Articular chondrocyte of knee joint (primary cell): ENCODE results near the gene EFCAB12. TPM values are rescaled to one million over a fixed set of nuclear protein-coding genes. Genes with fewer than 3 reads are reported as not detected.

Experiments
- small RNA-seq: library from RNA; depleted of rRNA; stranded (forward); fragments of <200 nt; gene quantifications from one replicate; pipeline ENCODE3, GENCODE V24; 2012
- total RNA-seq: library from RNA; depleted of rRNA; stranded (reverse); fragments of >200 nt; gene quantifications from 2 replicates; pipeline ENCODE4 v1.2.3, GENCODE V29; 2012

EFCAB12 gene
- 0.13 and 0.22 TPM in 2 replicates for total RNA-seq

DNA sequence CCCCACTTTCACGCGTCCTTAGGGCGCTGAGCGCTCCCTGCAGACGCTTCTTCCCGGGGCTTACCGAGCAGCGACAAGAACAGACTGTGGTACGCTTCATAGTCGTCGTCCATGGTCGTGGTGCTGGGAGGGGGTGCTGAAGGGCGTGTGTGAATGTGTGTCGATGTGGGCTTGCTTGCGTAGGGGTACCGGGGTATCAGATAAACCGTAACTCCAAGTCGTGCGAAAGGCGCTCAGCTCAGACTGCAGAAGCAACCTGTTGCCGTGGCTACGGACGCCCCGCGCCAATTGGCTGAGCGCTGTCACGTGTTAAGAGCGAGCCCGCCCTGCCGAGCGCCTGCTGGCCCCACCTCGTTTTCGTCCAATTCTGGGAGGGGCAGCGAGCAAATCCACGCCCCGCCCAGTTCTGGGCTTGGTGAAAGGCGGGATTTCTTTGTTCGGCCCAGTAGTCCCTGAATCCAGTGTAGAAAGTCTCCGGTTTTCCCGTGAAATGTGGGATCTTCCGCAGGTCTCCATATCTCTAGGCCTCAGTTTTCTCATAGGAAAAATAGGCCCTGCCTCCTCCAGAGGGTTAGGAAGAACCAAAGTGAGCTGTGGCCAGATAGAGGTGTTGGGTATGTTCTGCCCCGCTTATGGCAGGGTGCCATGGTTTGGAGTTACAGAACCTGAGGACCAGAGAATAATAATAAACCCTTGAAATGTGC is at the start of gene EFCAB12:
Gene EFCAB12, minus strand, starts transcription at position 261 of the 704 bp plus-strand sequence. Its CDS starts 148 bp downstream, at position 113.

DNA sequence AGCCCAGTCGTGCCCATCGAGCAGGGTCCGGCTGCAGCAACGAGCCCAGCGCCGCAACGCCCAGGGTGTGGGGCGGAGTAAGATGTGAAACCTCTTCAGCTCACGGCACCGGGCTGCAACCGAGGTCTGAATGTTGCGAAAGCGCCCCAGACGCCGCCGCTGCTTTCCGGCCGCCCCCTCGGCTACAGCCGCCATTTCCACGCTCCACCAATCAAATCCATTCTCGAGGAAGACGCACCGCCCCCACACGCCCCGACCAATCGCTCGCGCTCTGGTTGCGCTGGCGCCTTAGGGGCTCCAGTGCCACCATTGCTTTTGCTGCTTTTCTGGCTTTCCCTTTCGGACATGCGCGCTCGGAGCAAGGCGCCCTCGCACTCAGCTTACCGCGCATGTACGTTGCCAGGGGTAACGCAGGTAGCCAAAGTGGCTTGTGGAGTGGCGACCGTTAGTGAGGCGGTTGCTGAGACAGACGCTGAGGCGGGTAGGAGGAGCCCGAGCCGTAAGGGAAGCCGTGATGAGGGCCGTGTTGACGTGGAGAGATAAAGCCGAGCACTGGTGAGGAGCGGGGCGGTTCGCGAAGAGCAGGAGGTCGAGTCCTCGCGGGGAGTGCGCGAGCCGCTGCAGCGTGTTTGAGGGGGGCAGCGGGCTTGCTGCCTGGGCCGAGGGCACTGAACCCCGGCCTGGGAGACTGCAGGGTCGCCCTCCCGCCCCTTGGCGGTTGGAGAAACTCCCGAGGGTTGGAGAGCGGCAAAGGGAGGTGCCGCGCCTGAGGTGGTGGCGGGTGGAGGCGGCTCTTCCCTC is 11.6 kb upstream of the EFCAB12 start, which contains the start of the genes IFT122 and MBD4:
Gene IFT122, plus strand, starts transcription at position 408 of the 801 bp plus-strand sequence. Its CDS starts 107 bp downstream, at position 515.
Gene MBD4, minus strand, starts transcription at position 132 of the 801 bp plus-strand sequence. Its CDS starts 115 bp downstream, at position 17.

Small RNAs within 50 kb of the gene (small RNA-seq; reads per million reads assigned to genes)
- gene SNORA7B, result not detected

Other genes with a start within 250 kb of the EFCAB12 start
- 294 and 308 TPM in 2 replicates for gene CNBP, start 244.7 kb downstream of the EFCAB12 start, total RNA-seq
- gene COPG1, start 179.0 kb downstream of the EFCAB12 start, total RNA-seq, result 263 and 273 TPM in 2 replicates
- gene HMCES, start 149.8 kb downstream of the EFCAB12 start, total RNA-seq, result 12.0 and 13.5 TPM in 2 replicates
- 36.6 and 38.2 TPM in 2 replicates for gene MBD4, start 11.3 kb upstream of the EFCAB12 start, total RNA-seq
- gene IFT122, start 11.6 kb upstream of the EFCAB12 start, total RNA-seq, result 31.5 and 35.1 TPM in 2 replicates
- not detected in 2 replicates for gene RHO, start 100.0 kb upstream of the EFCAB12 start, total RNA-seq
- gene H1-8, start 114.5 kb upstream of the EFCAB12 start, total RNA-seq, result not detected in 2 replicates
- 43.0 and 46.8 TPM in 2 replicates for gene PLXND1, start 178.0 kb upstream of the EFCAB12 start, total RNA-seq